Naive thymus-derived CD4-positive, alpha-beta T cell (primary cell): Measurements from ENCODE around the gene SEC62. TPM values are rescaled to one million over a fixed set of nuclear protein-coding genes. Genes with fewer than 3 reads are reported as not detected.
A peak's percentile ranks its signal among the peaks of the same experiment; 100 is the strongest.

Source experiments
- ATAC-seq: fragments of 150-1000 bp; cut with Tn5 transposase; 2 replicates; pipeline ENCODE4 v1.10.0; 2021; ENCODE audit warnings: mild to moderate bottlenecking, moderate library complexity
- CTCF ChIA-PET: fragments of 350-600 bp; sonication (Branson Sonifier 250); formaldehyde crosslinking; loops from one replicate; lab custom pipeline; 2021; ENCODE audit warnings: antibody characterized with exemption; lab: Charles Lee
- POLR2A ChIA-PET: fragments of 350-600 bp; sonication (Branson Sonifier 250); formaldehyde crosslinking; loops from one replicate; lab custom pipeline; 2021; ENCODE audit warnings: antibody characterized with exemption, inconsistent platforms; lab: Charles Lee
- DNase-seq, 9 donors: peaks; one replicate each; pipeline versions ENCODE4 v3.0.0 to v3.0.0-alpha.2; 2020 to 2022; ENCODE audit warnings: mixed read lengths in 1 of 9
- H3K27ac ChIP-seq: one replicate; pipeline ENCODE4 v1.7.0; 2013; ENCODE audit warnings: mild to moderate bottlenecking, low read depth, low read length, moderate library complexity
- H3K27me3 ChIP-seq, 2 donors: one replicate each; pipeline ENCODE4 v1.7.0; 2013; ENCODE audit warnings: low read length in 2 of 2, mild to moderate bottlenecking in 2 of 2, moderate library complexity in 2 of 2; ENCODE audit not compliant: control insufficient read depth in 2 of 2, insufficient read depth in 2 of 2
- H3K36me3 ChIP-seq, 3 experiments: 1 replicate in 2 of 3; 2 replicates in 1 of 3; pipeline ENCODE4 v1.7.0; 2013; ENCODE audit warnings: low read length in 3 of 3, mild to moderate bottlenecking in 3 of 3, moderate library complexity in 1 of 3; ENCODE audit not compliant: insufficient read depth in 3 of 3, control insufficient read depth in 2 of 3
- H3K4me1 ChIP-seq, 2 donors: one replicate each; pipeline ENCODE4 v1.7.0; 2013; ENCODE audit warnings: low read length in 2 of 2, mild to moderate bottlenecking in 2 of 2, moderate library complexity in 1 of 2; ENCODE audit not compliant: control insufficient read depth in 2 of 2, insufficient read depth in 2 of 2
- H3K4me3 ChIP-seq: 2 replicates; pipeline ENCODE4 v1.7.0; 2013; ENCODE audit warnings: mild to moderate bottlenecking, low read length
- H3K9me3 ChIP-seq, 3 experiments: 1 replicate in 2 of 3; 2 replicates in 1 of 3; pipeline ENCODE4 v1.7.0; 2013; ENCODE audit warnings: low read length in 3 of 3; ENCODE audit not compliant: control insufficient read depth in 2 of 3
- H3K27ac Mint-ChIP-seq, 9 donors: one replicate each; pipeline ENCODE4 v1.8.0; 2020 to 2022; ENCODE audit warnings: mixed read lengths in 9 of 9, mild to moderate bottlenecking in 8 of 9, moderate library complexity in 5 of 9, inconsistent platforms in 2 of 9
- H3K27me3 Mint-ChIP-seq, 5 donors: one replicate each; pipeline ENCODE4 v1.8.0; 2021 to 2022; ENCODE audit warnings: mixed read lengths in 5 of 5, mild to moderate bottlenecking in 1 of 5
- H3K36me3 Mint-ChIP-seq, 5 donors: one replicate each; pipeline ENCODE4 v1.8.0; 2020 to 2022; ENCODE audit warnings: mixed read lengths in 5 of 5, mild to moderate bottlenecking in 3 of 5, inconsistent platforms in 1 of 5
- H3K4me1 Mint-ChIP-seq, 7 donors: one replicate each; pipeline ENCODE4 v1.8.0; 2020 to 2022; ENCODE audit warnings: mixed read lengths in 7 of 7, mild to moderate bottlenecking in 3 of 7, inconsistent platforms in 1 of 7
- H3K4me3 Mint-ChIP-seq, 10 donors: one replicate each; pipeline ENCODE4 v1.8.0; 2020 to 2022; ENCODE audit warnings: mild to moderate bottlenecking in 10 of 10, mixed read lengths in 10 of 10, moderate library complexity in 6 of 10, inconsistent platforms in 2 of 10
- H3K9me3 Mint-ChIP-seq, 11 donors: one replicate each; pipeline ENCODE4 v1.8.0; 2020 to 2022; ENCODE audit warnings: mixed read lengths in 11 of 11, mild to moderate bottlenecking in 4 of 11, inconsistent platforms in 1 of 11, moderate library complexity in 1 of 11
- intact Hi-C, 2 donors: fragments of 100-400 bp; cut with micrococcal nuclease; formaldehyde crosslinking; loops; one replicate each; pipeline ENCODE4 v1.15.1; 2023
- polyA plus RNA-seq, 2 donors: library from polyadenylated mRNA; unstranded; fragments of 300-500 nt; fragmentation: Illumina TruSeq; gene quantifications; one replicate each; pipeline ENCODE4 v1.2.3, GENCODE V29; 2021
- total RNA-seq, 6 experiments: library from RNA in 5 of 6; stranded (reverse) in 5 of 6; gene quantifications; 1 replicate in 5 of 6; 2 replicates in 1 of 6; pipeline ENCODE4 v1.2.3 and lab custom pipeline; 2021 to 2026

The SEC62 gene
- total and polyA plus RNA-seq, 7 experiments from 2014 or later = 68.1 to 253 (median 110) TPM

DNA sequence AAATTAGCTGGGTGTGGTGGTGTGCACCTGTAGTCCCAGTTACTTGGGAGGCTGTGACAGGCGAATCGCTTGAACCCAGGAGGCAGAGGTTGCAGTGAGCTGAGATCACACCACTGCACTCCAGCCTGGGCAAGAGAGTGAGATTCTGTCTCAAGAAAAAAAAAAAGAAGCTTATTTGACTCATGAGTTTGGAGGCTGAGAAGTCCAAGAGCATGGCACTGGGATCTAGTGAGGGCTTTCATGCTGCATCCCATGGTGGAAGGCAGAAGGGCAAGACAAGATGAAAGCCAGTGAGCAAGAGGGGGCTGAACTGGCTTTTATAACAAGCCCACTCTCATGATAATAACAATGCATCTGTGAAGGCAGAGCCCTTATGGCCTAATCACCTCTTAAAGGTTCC is 33.4 kb downstream of the SEC62 start:
- H3K27me3 Mint-ChIP-seq = no peaks in the 10 kb centered on the region
- ATAC-seq (no peak), DNase-seq (no peak)
- H3K27ac Mint-ChIP-seq = peak overlapping the region in 1 of 9 donors; percentile 59
- Histone ChIP-seq H3K9me3 (no peaks in the 10 kb centered on the region), H3K27ac (no peak overlapping the region), H3K4me1 (peaks cover 4 to 25% of the 10 kb centered on the region in 2 donors), H3K36me3 (peaks cover 0 to 7% (median 4%) of the 10 kb centered on the region in 3 experiments), H3K27me3 (no peaks in the 10 kb centered on the region), H3K4me3 (no peak overlapping the region)
- H3K4me3 Mint-ChIP-seq = no peak overlapping the region
- ChIA-PET CTCF (no interaction called here), POLR2A (interaction anchor here (0.7 to 1.7 kb wide), 4 partner anchors 10 to 34 kb away, joined by 3 to 5 read pairs (median 4); partner anchors contain the start of gene SEC62)
- peaks cover 0 to 29% (median 17%) of the 10 kb centered on the region in 5 donors for H3K36me3 Mint-ChIP-seq
- H3K9me3 Mint-ChIP-seq = peaks cover 0 to 6% (median 0%) of the 10 kb centered on the region in 11 donors
- intact Hi-C loops = no loop called here
- peaks cover 24 to 59% (median 48%) of the 10 kb centered on the region in 7 donors for H3K4me1 Mint-ChIP-seq

DNA sequence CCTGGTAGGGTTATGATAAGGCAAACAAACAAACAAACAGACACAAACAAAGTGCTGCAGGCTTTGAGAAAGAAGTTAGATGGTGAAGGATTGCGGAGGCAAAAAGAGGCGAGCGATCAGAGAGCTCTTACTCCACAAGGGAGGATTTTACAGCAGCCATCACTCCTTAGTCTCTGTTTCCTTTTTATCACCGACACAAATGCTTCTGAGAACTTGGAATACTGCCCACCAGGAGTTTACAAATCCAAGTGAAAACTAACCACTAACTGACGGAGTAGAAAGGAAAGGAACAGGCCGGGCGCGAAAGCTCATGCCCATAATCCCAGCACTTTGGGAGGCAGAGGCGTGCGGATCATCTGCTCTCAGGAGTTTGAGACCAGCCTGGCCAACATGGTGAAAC is 35.6 kb downstream of the SEC62 start:
- ChIA-PET POLR2A (interaction anchor here (1.3 to 8.5 kb wide), 2 partner anchors 18 to 35 kb away, joined by 4 to 44 read pairs; partner anchors contain the start of gene SEC62), CTCF (interaction anchor here (1.6 kb wide), 1 partner anchor 15 kb away, joined by 3 read pairs; no protein-coding TSS in a partner anchor)
- intact Hi-C loops = no loop called here
- peaks cover 0 to 20% (median 13%) of the 10 kb centered on the region in 5 donors for H3K36me3 Mint-ChIP-seq
- Histone ChIP-seq H3K27ac (no peak overlapping the region), H3K4me3 (no peak overlapping the region), H3K36me3 (peaks cover 0 to 4% (median 0%) of the 10 kb centered on the region in 3 experiments), H3K9me3 (no peaks in the 10 kb centered on the region), H3K4me1 (peaks cover 4 to 38% of the 10 kb centered on the region in 2 donors), H3K27me3 (no peaks in the 10 kb centered on the region)
- H3K4me3 Mint-ChIP-seq = peak overlapping the region in 7 of 10 donors; percentile 2 to 79 (median 36)
- no peak for DNase-seq
- H3K4me1 Mint-ChIP-seq = peaks cover 39 to 76% (median 63%) of the 10 kb centered on the region in 7 donors
- H3K27ac Mint-ChIP-seq = peak overlapping the region in 8 of 9 donors; percentile 57 to 89 (median 74)
- peaks cover 0 to 6% (median 0%) of the 10 kb centered on the region in 11 donors for H3K9me3 Mint-ChIP-seq
- no peak for ATAC-seq
- no peaks in the 10 kb centered on the region for H3K27me3 Mint-ChIP-seq

DNA sequence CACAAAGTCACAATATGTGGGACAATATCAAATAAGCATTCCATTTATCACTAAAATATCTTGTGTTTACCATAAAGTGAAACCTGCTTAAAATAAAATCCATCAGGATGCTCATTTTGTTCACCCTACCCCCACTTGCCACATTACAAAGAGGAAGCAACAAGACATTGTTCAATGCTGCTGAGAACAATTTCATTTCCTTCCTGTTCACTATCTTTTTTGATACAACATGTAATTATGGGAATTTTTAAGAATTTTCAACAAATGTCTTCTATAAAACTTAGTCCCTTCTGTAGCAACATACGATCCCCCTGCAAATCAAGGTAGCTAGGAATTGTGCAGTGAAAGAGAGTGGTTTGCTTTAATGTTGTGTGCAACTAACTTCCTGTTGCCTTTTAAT is 36.3 kb downstream of the SEC62 start:
- H3K9me3 Mint-ChIP-seq = peaks cover 0 to 6% (median 0%) of the 10 kb centered on the region in 11 donors
- H3K4me3 Mint-ChIP-seq = peak overlapping the region; percentile 3 to 79 (median 66)
- H3K27ac ChIP-seq = peak overlapping the region; percentile 3
- H3K4me3 ChIP-seq = no peak overlapping the region
- CTCF ChIA-PET = interaction anchor here (0.8 to 1.6 kb wide), 3 partner anchors 14 to 31 kb away, joined by 3 to 7 read pairs (median 3); no protein-coding TSS in a partner anchor
- peak in 5 of 9 donors; percentile 7 to 23 (median 14) for DNase-seq
- peak overlapping the region in 8 of 9 donors; percentile 16 to 89 (median 74) for H3K27ac Mint-ChIP-seq
- peaks cover 0 to 4% (median 0%) of the 10 kb centered on the region in 3 experiments for H3K36me3 ChIP-seq
- POLR2A ChIA-PET = interaction anchor here (0.6 to 8.5 kb wide), 6 partner anchors 9 to 353 kb away, joined by 4 to 44 read pairs (median 4); partner anchors contain the start of gene SEC62
- H3K27me3 ChIP-seq = no peaks in the 10 kb centered on the region
- H3K36me3 Mint-ChIP-seq = peaks cover 0 to 20% (median 13%) of the 10 kb centered on the region in 5 donors
- no peaks in the 10 kb centered on the region for H3K9me3 ChIP-seq
- ATAC-seq = no peak
- intact Hi-C loops = no loop called here
- H3K4me1 ChIP-seq = peaks cover 4 to 39% of the 10 kb centered on the region in 2 donors
- H3K27me3 Mint-ChIP-seq = no peaks in the 10 kb centered on the region
- H3K4me1 Mint-ChIP-seq = peaks cover 42 to 78% (median 67%) of the 10 kb centered on the region in 7 donors

DNA sequence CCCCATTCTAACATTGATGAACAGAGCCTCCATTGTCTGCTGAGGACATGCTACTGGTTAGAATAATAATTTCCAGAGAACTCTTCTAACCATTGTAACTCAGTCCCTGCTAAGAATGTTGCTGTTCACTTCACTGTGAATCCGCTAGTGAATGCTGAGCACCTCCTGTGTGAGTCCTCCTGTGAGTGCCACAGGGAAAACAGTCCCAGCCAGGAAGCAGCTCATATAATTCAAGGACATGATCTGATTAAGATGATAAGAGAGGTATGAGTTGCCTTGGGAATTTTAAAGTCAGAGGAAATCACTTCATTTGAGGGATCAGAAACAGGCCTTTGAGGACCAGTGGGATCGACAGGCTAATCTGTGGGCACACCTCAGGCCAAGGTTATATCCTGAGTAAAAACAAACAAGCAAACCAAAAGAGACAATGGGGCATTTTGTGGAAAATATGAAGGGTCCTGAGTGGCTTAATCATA is 37.3 kb downstream of the SEC62 start:
- H3K4me1 ChIP-seq = peaks cover 4 to 39% of the 10 kb centered on the region in 2 donors
- H3K4me3 ChIP-seq = no peak overlapping the region
- POLR2A ChIA-PET = interaction anchor here (0.6 to 8.5 kb wide), 3 partner anchors 26 to 36 kb away, joined by 4 to 44 read pairs (median 4); partner anchors contain the start of gene SEC62
- CTCF ChIA-PET = interaction anchor here (1.6 kb wide), 1 partner anchor 30 kb away, joined by 7 read pairs; no protein-coding TSS in a partner anchor
- H3K9me3 ChIP-seq = no peaks in the 10 kb centered on the region
- H3K4me3 Mint-ChIP-seq = peak overlapping the region in 8 of 10 donors; percentile 2 to 79 (median 64)
- peaks cover 0 to 15% (median 7%) of the 10 kb centered on the region in 5 donors for H3K36me3 Mint-ChIP-seq
- peaks cover 0 to 6% (median 0%) of the 10 kb centered on the region in 11 donors for H3K9me3 Mint-ChIP-seq
- H3K27ac Mint-ChIP-seq = peak overlapping the region; percentile 2 to 89 (median 72)
- H3K4me1 Mint-ChIP-seq = peaks cover 42 to 82% (median 66%) of the 10 kb centered on the region in 7 donors
- H3K27me3 Mint-ChIP-seq = no peaks in the 10 kb centered on the region
- peaks cover 0 to 4% (median 0%) of the 10 kb centered on the region in 3 experiments for H3K36me3 ChIP-seq
- intact Hi-C loops = no loop called here
- ATAC-seq (no peak), DNase-seq (no peak)
- no peak overlapping the region for H3K27ac ChIP-seq
- H3K27me3 ChIP-seq = no peaks in the 10 kb centered on the region

DNA sequence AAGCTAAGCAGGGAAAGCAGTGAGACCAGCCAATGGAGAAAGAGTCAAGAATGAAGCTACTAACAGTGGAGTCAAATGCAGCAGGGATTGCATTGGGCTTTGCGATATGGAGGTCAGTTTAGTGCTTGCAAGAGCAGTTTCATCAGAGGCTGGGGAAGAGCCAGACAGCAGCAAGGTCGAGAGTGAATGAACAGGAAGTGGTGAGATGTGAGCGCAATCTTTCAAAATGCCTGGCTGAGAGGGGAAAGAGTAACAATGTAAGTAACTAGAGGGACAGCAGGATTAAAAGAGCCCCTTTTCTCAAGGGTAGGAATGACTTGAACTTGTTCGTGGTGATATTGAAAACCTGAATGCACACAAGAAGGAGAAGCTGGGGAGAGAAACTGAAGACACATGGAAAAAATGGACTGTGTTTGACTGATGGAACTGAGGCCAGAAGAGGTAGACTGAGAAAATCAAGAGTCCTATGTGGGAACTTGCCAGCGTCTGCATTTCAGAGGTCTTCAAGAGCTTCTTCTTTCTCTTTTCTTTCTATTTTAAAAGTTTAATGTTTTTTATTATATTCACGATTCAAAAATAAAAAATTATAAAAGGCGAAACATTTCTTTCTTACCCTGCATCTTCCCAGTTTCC is 40.5 kb downstream of the SEC62 start:
- POLR2A ChIA-PET = interaction anchor here (0.6 to 8.5 kb wide), 13 partner anchors 9 to 244 kb away, joined by 3 to 44 read pairs (median 5); partner anchors contain the start of genes GPR160 and SEC62
- peak overlapping the region; percentile 26 to 91 (median 78) for H3K27ac Mint-ChIP-seq
- peak; percentile 88 for ATAC-seq

DNA sequence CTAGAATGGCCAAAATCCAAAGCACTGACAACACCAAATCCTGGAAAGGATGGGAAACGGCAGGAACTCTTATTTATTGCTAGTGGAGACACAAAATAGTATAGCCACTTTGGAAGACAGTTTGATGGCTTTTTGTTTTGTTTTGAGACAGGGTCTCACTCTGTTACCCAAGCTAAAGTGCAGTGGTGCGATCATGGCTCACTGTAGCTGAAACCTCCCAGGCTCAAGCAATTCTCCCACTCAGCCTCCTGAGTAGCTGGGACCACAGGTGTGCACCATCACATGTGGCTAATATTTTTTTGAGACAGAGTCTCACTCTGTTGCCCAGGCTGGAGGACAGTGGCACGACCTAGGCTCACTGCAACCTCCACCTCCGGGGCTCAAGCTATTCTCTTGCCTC is 43.9 kb downstream of the SEC62 start:
- Mint-ChIP-seq H3K4me3 (no peak overlapping the region), H3K4me1 (peaks cover 16 to 36% (median 24%) of the 10 kb centered on the region in 7 donors), H3K36me3 (peaks cover 0 to 5% (median 0%) of the 10 kb centered on the region in 5 donors), H3K27me3 (peaks cover 0 to 2% (median 0%) of the 10 kb centered on the region in 5 donors), H3K27ac (no peak overlapping the region), H3K9me3 (peaks cover 0 to 4% (median 0%) of the 10 kb centered on the region in 11 donors)
- Histone ChIP-seq H3K36me3 (no peaks in the 10 kb centered on the region), H3K4me3 (no peak overlapping the region), H3K27me3 (no peaks in the 10 kb centered on the region), H3K27ac (no peak overlapping the region), H3K9me3 (no peaks in the 10 kb centered on the region), H3K4me1 (peaks cover 0 to 14% of the 10 kb centered on the region in 2 donors)
- ChIA-PET POLR2A (interaction anchor here (3.9 kb wide), 1 partner anchor 10 kb away, joined by 15 read pairs; no protein-coding TSS in a partner anchor), CTCF (no interaction called here)
- DNase-seq = no peak
- intact Hi-C loops = no loop called here
- ATAC-seq = no peak

More for the DNA sequence above, 40.5 kb downstream of the SEC62 start:
- DNase-seq = peak in 8 of 9 donors; percentile 27 to 61 (median 48)
- H3K27ac ChIP-seq = peak overlapping the region; percentile 19
- H3K9me3 ChIP-seq = no peaks in the 10 kb centered on the region
- CTCF ChIA-PET = interaction anchor here (0.7 to 1.5 kb wide), 5 partner anchors 15 to 40 kb away, joined by 3 to 7 read pairs (median 4); partner anchors contain the start of gene SEC62
- intact Hi-C loops = loop anchor here (1.0 to 2.0 kb wide), 4 partner anchors 14 to 40 kb away; partner anchors contain the start of gene GPR160 (in 1 of the 2)
- Mint-ChIP-seq H3K4me3 (peak overlapping the region; percentile 38 to 76 (median 64)), H3K9me3 (peaks cover 0 to 4% (median 0%) of the 10 kb centered on the region in 11 donors), H3K27me3 (peaks cover 0 to 2% (median 0%) of the 10 kb centered on the region in 5 donors), H3K4me1 (peaks cover 32 to 64% (median 50%) of the 10 kb centered on the region in 7 donors), H3K36me3 (peaks cover 0 to 5% (median 0%) of the 10 kb centered on the region in 5 donors)
- no peaks in the 10 kb centered on the region for H3K27me3 ChIP-seq
- no peaks in the 10 kb centered on the region for H3K36me3 ChIP-seq
- H3K4me3 ChIP-seq = no peak overlapping the region
- peaks cover 4 to 34% of the 10 kb centered on the region in 2 donors for H3K4me1 ChIP-seq
